Upper lobe of left lung (tissue), 4 donors: ENCODE measurements around the gene QSOX1.

Experiments
- EP300 ChIP-seq, 4 donors: sonication (generic); formaldehyde crosslinking; IDR thresholded peaks; one replicate each; pipeline ENCODE4 v1.5.1; 2017; ENCODE audit warnings: antibody characterized with exemption in 4 of 4, control low read depth in 2 of 4
- POLR2A ChIP-seq, 4 donors: fragments of 450-650 bp; IDR thresholded peaks; one replicate each; pipeline ENCODE4 v1.5.1; 2016 to 2017; ENCODE audit warnings: antibody characterized with exemption in 4 of 4, mild to moderate bottlenecking in 2 of 4
- POLR2AphosphoS5 ChIP-seq, 2 donors: sonication (generic); formaldehyde crosslinking; IDR thresholded peaks; one replicate each; pipeline ENCODE4 v1.5.1; 2017; ENCODE audit warnings: antibody characterized with exemption in 2 of 2
- TF ChIP-seq, protein P1 (sequence below), 6 experiments: fragments of 450-650 bp in 4 of 6; fragments of 200-600 bp in 2 of 6; sonication (generic) in 2 of 6; IDR thresholded peaks; one replicate each; pipeline ENCODE4 v1.5.1; 2016 to 2019; ENCODE audit warnings: antibody characterized with exemption in 6 of 6

DNA sequence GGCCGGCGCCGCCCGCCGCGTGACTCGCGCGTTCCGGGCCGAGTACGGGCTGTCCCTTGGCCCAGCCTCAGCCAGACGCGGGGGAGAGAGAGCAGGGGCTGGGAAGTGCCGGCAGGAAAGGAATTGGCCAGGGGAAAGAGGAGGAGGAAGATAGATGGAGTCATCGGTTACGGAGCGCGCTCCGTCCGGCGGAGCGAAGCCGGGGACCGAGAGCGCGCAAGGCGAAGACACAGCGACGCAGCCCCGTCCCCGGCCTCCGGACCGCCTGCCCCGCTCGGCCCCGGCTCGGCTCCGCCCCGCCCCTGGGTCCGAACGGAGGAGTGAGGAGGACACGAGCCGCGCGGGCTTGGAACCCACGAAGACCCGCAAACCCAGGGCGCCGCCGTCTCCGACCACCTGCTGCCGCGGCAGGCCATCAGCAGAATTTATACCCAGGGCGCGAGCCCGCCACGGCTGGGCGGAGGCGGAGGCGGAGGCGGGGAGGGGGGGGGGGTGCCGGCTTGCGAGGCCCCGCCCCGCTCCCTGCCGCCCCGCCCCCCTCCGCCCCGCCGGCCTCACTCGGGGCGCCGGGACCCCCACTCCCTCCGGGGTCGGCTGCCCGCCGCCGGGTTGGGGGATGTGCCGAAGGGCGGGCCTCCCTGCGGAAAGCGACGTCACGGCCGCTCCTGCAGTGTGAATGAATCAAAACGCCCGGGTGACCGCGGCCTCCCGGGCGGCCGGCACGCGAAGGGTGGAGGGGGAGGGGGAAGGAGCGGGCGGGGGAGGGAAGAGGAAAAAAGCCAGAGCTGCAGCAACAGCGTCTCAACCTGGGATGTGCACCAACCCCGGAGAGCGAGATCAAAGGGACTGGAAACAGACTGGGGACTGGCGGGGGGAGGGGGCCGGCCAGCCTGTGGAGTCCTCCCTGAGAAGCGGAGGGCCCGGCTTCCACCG is 75.1 kb downstream of the QSOX1 start, which contains the start of gene LHX4:
- no peak for TF ChIP-seq POLR2AphosphoS5 (IDR thresholded peaks at IDR 0.05)
- TF ChIP-seq, protein P1, sequence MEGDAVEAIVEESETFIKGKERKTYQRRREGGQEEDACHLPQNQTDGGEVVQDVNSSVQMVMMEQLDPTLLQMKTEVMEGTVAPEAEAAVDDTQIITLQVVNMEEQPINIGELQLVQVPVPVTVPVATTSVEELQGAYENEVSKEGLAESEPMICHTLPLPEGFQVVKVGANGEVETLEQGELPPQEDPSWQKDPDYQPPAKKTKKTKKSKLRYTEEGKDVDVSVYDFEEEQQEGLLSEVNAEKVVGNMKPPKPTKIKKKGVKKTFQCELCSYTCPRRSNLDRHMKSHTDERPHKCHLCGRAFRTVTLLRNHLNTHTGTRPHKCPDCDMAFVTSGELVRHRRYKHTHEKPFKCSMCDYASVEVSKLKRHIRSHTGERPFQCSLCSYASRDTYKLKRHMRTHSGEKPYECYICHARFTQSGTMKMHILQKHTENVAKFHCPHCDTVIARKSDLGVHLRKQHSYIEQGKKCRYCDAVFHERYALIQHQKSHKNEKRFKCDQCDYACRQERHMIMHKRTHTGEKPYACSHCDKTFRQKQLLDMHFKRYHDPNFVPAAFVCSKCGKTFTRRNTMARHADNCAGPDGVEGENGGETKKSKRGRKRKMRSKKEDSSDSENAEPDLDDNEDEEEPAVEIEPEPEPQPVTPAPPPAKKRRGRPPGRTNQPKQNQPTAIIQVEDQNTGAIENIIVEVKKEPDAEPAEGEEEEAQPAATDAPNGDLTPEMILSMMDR (IDR thresholded peaks at IDR 0.05), result no peak
- no peak for TF ChIP-seq POLR2A (IDR thresholded peaks at IDR 0.05)
- no peak for TF ChIP-seq EP300 (IDR thresholded peaks at IDR 0.05)
